SK-N-MC (cell line): ENCODE measurements around the gene NDUFS6.

ENCODE experiments used
- EZH2 ChIP-seq: fragments of 200-600 bp; sonication (generic); IDR thresholded peaks from one replicate; pipeline ENCODE4 v1.6.1; 2017; ENCODE audit warnings: antibody characterized with exemption
- FOXP2 ChIP-seq: optimal IDR thresholded peaks from 2 replicates; pipeline ENCODE3; 2011; ENCODE audit warnings: mild to moderate bottlenecking, moderate library complexity; ENCODE audit not compliant: insufficient read depth; ENCODE audit errors: extremely low read length, control extremely low read depth
- POLR2AphosphoS5 ChIP-seq: IDR thresholded peaks from 2 replicates; pipeline ENCODE4 v1.6.1; 2012; ENCODE audit warnings: mild to moderate bottlenecking, low read depth, low read length, borderline replicate concordance

- TF ChIP-seq POLR2AphosphoS5 = no peak
- no peak for TF ChIP-seq EZH2
- TF ChIP-seq FOXP2 = no peak
These were observed 14.0 kb downstream of the NDUFS6 start for GRCh38 chr5:1815071-1815786.
